GM19025 (cell line): ENCODE measurements around the gene STT3B.
"Not testable (repeated sequence)": the region's sequence is repeated elsewhere in the genome, so short reads cannot be mapped to it uniquely, and the experiment has no call there.

ENCODE experiments used
- ATAC-seq: cut with Tn5 transposase; IDR thresholded peaks from one replicate; pipeline ENCODE4 v1.9.1; 2021; ENCODE audit warnings: mild to moderate bottlenecking, low read depth, moderate library complexity; ENCODE audit not compliant: unreplicated experiment

Gene STT3B

DNA sequence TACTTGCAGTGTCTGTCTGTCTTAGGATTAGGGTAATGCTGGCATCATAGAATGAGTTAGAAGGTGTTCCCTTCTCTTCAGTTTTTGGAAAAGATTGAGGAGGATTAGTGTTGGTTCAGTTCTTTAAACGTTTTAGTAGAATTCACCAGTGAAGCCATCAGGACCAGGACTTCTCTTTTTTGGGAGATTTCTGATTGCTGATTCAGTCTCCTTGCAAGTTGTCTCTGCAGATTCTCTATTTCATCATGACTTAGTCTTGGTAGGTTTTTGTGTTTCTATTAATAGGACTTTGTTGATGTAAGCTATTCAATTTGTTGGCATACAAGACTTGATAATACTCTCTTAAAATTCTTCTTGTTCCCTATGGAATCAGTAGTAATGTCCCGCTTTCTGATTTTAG is 48.9 kb downstream of the STT3B start:
- ATAC-seq, result no peak

GRCh38 chr3:31589228-31589627 is 56.5 kb downstream of the STT3B start:
- ATAC-seq, result no peak

DNA sequence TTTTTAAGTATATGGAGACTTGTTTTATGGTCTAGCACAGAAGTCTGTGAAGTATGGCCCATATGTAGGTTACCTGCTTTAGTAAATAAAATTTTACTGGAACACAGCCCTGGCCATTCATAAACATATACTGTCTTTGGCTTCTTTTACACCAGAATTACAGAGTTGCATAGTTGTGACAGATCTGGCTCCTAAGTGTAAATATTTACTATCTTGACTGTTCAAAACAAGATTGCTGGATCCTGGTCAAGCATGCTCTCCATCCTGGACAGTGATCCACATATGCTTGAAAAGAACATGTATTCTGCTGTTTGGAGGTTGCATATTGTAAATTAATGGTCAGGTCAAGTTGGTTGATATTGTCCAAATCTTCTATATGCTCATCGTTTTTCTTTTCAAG is 57.9 kb downstream of the STT3B start:
- ATAC-seq, result no peak

- no peak for ATAC-seq
Measured at GRCh38 chr3:31592764-31593163, 60.0 kb downstream of the STT3B start.

DNA sequence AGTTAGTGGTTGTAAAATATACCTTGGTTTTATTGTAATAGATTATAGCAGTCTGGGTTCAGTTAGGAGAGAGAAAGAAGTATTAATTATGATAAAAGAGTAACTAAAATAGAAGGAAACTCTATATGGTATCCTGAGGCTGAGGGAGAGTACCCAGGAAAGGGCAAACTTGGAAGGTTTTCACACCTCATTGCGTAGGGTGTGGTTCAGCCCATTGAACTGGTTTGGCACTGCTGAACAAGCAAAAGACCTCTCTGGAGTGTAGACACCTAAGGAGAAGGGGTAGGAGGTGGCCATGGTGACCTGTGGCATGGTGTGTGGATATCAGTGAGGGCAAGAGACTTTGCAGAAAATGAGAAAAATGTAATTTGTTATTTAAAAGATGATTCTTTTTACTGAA is 63.5 kb downstream of the STT3B start:
- ATAC-seq, result no peak

DNA sequence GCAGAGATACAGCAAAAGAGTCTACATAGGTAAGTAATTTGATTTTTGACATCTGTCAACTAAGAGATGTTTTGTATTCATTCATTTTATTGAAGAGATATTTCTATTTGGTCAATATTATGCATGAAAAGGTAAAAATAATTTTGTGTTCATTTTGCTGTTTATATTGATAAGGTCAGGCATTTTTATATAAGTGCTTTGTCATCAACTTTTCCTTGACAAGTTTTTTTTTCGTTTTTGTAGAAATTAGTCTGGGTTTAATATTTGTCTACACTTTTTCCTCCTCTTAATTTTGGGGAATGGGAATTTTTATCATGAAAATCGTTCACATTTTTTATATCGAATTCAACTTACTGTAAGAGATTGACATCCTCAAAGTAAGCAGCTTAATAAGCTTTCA is 67.7 kb downstream of the STT3B start:
- ATAC-seq, result no peak

DNA sequence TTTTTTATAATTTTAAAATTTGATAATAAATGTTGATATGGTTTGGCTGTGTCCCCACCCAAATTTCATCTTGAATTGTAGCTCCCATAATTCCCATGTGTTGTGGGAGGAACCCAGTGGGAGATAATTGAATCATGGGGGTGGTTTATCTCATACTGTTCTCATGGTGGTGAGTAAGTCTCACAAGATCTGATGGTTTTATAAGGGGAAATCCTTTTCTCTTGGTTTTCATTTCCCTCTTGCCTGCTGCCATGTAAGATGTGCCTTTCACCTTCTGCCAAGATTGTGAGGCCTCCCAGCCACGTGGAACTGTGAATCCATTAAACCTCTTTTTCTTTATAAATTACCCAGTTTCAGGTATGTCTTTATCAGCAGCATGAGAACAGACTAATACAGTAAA is 72.6 kb downstream of the STT3B start:
- not testable (repeated sequence) for ATAC-seq

DNA sequence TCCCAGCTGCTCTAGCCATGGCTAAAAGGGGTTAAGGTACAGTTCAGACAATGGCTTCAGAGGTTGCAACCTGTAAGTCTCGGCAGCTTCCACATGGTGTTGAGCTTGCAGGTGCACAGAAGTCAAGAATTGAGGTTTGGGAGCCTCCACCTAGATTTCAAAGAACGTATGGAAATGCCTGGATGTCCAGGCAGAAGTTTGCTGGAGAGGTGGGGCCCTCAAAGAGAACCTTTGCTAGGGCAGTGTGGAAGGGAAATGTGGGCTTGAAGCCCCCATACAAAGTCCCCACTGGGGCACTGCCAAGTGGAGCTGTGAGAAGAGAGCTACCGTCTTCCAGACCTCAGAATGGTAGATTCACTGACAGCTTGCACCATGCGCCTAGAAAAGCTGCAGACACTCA is 73.7 kb downstream of the STT3B start:
- ATAC-seq, result no peak

DNA sequence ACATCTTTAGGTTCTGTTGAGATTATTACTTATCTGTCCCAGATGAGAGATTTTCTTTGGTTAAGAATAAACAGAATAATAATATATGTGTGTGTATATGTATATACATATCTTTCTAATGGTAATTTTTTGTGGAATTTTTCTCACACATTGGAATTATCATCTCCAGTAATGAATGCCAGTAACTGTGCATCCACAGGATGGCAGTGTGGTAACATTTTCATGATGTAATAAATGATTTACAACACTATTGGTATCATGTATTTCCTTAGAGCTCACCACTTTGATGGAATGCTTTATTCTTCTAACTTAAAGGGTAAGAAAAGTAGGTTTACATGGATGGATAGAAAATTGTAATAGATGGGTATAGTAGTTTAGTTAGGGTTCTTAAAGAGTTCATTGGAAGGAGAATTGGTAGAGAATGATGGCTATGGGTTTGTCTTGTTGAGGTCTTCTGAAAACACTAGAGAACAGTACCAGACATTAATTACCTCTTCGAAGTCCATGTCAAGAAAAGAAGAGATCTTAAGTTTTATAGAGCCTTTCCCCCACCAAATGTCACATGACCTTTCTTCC is 78.1 kb downstream of the STT3B start:
- ATAC-seq, result no peak

DNA sequence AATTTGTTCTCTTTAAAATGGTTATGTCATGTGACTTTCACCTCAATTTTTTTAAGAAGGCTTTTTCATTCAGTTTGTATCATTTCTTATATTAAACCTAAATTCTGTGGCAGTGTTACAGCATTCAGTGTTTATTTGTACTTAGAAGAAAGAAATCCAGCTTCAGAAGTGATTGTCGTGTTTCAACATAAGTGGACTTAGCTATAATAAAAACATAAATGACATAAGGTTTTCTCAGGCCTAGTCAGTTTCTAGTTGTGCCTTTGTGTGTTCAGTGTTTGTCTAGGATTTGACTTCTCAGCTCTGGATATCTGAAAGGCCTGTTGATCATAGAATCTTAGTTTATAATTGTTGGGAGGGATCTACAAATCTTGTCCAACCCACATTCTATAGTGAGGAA is 80.5 kb downstream of the STT3B start:
- no peak for ATAC-seq

- ATAC-seq, result no peak
Measured at GRCh38 chr3:31613654-31614053, 80.9 kb downstream of the STT3B start.

GRCh38 chr3:31614162-31614921 is 81.6 kb downstream of the STT3B start:
- ATAC-seq, result no peak

DNA sequence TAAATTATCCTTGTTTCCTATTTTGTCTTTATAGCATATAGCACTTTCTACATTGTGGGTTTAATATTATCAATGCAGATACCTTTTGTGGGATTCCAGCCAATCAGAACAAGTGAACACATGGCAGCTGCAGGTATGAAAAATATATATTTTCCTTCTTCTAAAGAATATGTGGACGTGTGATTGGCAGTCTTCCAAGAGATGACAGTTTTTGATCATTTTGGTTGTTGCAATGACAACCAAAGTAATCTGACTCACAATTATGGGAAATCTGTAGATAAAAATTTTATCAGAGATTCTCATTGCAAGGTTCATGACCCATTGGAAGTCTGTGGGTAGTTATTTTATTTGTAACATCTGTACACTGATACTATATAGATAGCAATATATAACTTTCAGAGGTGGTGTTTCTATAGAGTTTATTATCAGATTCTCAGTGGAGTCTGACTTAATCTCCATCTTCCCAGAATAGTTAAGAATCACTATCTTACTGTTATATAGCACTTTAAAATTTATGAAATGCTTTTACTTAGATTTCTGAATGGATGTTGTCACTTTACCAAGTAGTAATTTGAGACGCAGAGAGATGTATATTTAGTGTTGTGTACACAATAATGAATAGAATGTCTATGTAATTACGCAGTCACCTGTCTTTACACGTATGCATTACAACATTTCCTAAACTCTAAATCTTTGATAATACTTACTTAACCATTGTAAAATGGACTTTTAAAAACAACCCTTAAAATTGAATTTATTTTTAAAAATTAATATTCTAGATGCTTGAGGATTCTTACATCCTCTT is 82.5 kb downstream of the STT3B start:
- no peak for ATAC-seq

GRCh38 chr3:31616711-31617110 is 84.0 kb downstream of the STT3B start:
- no peak for ATAC-seq

DNA sequence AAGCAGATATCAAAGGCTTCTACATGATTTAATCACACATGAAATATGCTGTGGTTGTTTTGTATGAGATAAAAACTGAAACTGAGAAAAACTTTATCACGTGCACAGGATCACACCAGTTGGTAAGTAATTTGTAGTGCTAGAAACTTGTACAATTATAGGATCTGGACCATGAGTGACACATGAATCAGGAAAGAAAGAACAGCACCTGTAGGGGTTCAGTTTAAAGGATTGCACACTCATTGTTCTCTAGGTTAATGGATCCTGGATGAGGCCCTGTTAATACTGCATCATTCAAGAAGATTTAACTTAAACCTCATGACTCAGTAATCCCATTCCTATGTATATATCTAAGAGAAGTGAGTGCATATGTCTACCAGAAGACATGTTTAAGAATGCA is 87.9 kb downstream of the STT3B start:
- no peak for ATAC-seq

GRCh38 chr3:31621314-31621713 is 88.6 kb downstream of the STT3B start:
- ATAC-seq, result no peak

GRCh38 chr3:31622636-31623288 is 90.0 kb downstream of the STT3B start:
- ATAC-seq, result peak; percentile 59

DNA sequence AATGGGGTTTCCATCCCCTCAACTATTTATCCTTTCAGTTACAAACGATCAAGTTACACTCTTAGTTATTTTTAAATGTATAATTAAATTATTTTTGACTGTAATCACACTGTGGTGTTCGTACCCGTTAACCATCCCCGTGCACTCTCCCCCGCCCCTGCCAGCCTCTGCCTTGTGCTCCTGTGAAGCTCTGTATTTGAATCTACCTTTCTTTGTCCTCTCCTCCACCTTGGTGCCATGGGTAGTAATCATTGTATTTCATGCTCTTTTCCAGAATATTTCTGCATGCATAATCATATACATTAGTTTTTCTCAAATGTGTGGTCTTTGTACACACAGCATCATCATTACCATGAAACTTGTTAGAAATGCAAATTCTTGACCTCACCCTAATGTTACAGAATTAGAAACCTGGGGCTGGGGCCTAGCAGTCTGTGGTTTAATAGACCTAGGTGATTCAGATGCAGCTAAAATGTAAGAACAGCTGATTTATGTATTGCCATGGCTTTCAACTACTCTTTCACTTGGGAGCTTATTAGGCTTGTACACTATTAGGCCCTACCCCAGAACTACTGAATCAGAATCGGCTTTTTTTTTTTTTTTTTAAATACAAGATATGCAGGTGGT is 91.5 kb downstream of the STT3B start:
- ATAC-seq, result no peak

- no peak for ATAC-seq
Measured at GRCh38 chr3:31625358-31625757, 92.6 kb downstream of the STT3B start.

DNA sequence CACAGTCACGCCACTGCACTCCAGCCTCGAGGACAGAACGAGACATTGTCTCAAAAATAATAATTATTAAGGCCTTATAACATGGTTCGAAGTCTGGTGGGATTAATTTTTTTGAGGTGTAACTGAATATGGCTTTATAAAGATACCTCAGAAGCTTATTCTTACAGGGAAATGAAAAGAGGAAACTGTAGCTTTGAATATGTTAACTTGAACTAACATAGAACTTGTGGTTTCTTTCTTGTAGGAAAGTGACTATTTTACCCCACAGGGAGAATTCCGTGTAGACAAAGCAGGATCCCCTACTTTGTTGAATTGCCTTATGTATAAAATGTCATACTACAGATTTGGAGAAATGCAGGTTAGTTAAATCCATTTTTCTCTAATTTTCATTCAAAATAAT is 96.3 kb downstream of the STT3B start:
- no peak for ATAC-seq

- ATAC-seq, result no peak
Measured at GRCh38 chr3:31634476-31634875, 101.8 kb downstream of the STT3B start.
